T-cell (primary cell): Measurements from ENCODE around the gene RAPGEF3. TPM values are rescaled to one million over a fixed set of nuclear protein-coding genes. Genes with fewer than 3 reads are reported as not detected.

Experiments used
- ATAC-seq, 4 experiments: fragments of 200-7000 bp in 3 of 4; fragments of 150-1000 bp in 1 of 4; cut with Tn5 transposase; replicated peaks in 1 of 4; 1 replicate in 3 of 4; 2 replicates in 1 of 4; pipeline ENCODE4 v1.10.0; 2021; ENCODE audit warnings: moderate library complexity in 3 of 4, mild to moderate bottlenecking in 2 of 4, moderate number of reproducible peaks in 1 of 4
- CTCF ChIA-PET, 2 donors: fragments of 300-600 bp; sonication (Branson Sonifier 250); formaldehyde crosslinking; loops; one replicate each; lab custom pipeline; 2022; ENCODE audit warnings: antibody characterized with exemption in 2 of 2; lab: Charles Lee
- POLR2A ChIA-PET, 2 donors: fragments of 300-600 bp; sonication (Branson Sonifier 250); formaldehyde crosslinking; loops; one replicate each; lab custom pipeline; 2022; ENCODE audit warnings: antibody characterized with exemption in 2 of 2; lab: Charles Lee
- DNase-seq, 35 experiments: peaks; one replicate each; pipeline versions ENCODE4 v3.0.0 to v3.0.0-alpha.2; 2013 to 2023
- H3K27ac ChIP-seq: one replicate; pipeline ENCODE4 v1.5.1; 2013; ENCODE audit warnings: low read length
- H3K27me3 ChIP-seq, 2 experiments: replicated peaks in 1 of 2; 1 replicate in 1 of 2; 2 replicates in 1 of 2; pipeline versions ENCODE4 v1.6.1 to v1.7.0; 2013; ENCODE audit warnings: low read length in 1 of 2, mixed read lengths in 1 of 2; ENCODE audit not compliant: control insufficient read depth in 2 of 2, insufficient read depth in 2 of 2; ENCODE audit errors: extremely low read depth in 1 of 2
- H3K36me3 ChIP-seq, 2 donors: 1 replicate in 1 of 2; 2 replicates in 1 of 2; pipeline versions ENCODE4 v1.6.1 to v1.7.0; 2013; ENCODE audit warnings: low read length in 1 of 2; ENCODE audit not compliant: control insufficient read depth in 2 of 2, insufficient read depth in 1 of 2; ENCODE audit errors: extremely low read depth in 1 of 2
- H3K4me1 ChIP-seq, 2 experiments: 1 replicate in 1 of 2; 2 replicates in 1 of 2; pipeline versions ENCODE4 v1.6.1 to v1.7.0; 2013; ENCODE audit warnings: low read length in 2 of 2, mixed read lengths in 1 of 2; ENCODE audit not compliant: insufficient read depth in 2 of 2, control insufficient read depth in 1 of 2; ENCODE audit errors: extremely low read depth in 1 of 2
- H3K4me3 ChIP-seq, 2 donors: 1 replicate in 1 of 2; 2 replicates in 1 of 2; pipeline versions ENCODE4 v1.5.1 to v1.7.0; 2013; ENCODE audit warnings: mild to moderate bottlenecking in 2 of 2, low read length in 1 of 2, moderate library complexity in 1 of 2; ENCODE audit not compliant: control insufficient read depth in 1 of 2; ENCODE audit errors: extremely low read depth in 1 of 2
- H3K9me3 ChIP-seq: 2 replicates; pipeline ENCODE4 v1.7.0; 2013
- H3K27ac Mint-ChIP-seq, 2 donors: one replicate each; pipeline ENCODE4 v1.8.0; 2020 to 2021; ENCODE audit warnings: mild to moderate bottlenecking in 2 of 2, mixed read lengths in 2 of 2
- H3K27me3 Mint-ChIP-seq, 2 donors: one replicate each; pipeline ENCODE4 v1.8.0; 2021 to 2022; ENCODE audit warnings: mixed read lengths in 2 of 2
- H3K36me3 Mint-ChIP-seq: one replicate; pipeline ENCODE4 v1.8.0; 2021; ENCODE audit warnings: mixed read lengths
- H3K4me1 Mint-ChIP-seq, 3 donors: one replicate each; pipeline ENCODE4 v1.8.0; 2020 to 2022; ENCODE audit warnings: mixed read lengths in 3 of 3, mild to moderate bottlenecking in 1 of 3
- H3K4me3 Mint-ChIP-seq, 3 donors: one replicate each; pipeline ENCODE4 v1.8.0; 2020 to 2022; ENCODE audit warnings: mild to moderate bottlenecking in 3 of 3, mixed read lengths in 3 of 3, moderate library complexity in 3 of 3
- H3K9me3 Mint-ChIP-seq, 3 donors: one replicate each; pipeline ENCODE4 v1.8.0; 2020 to 2022; ENCODE audit warnings: mixed read lengths in 3 of 3
- WGBS: methylation state at CpG from one replicate; pipeline ENCODE4 v1.1.5; 2013; ENCODE audit warnings: missing lambda C conversion rate; ENCODE audit not compliant: insufficient coverage; 5-methylcytosine and 5-hydroxymethylcytosine counted together
- total RNA-seq, 35 experiments: library from RNA in 6 of 35; stranded (reverse) in 6 of 35; fragments of 120-200 nt in 1 of 35; gene quantifications; one replicate each; pipeline versions ENCODE4 v1.2.1 to v1.2.4 and lab custom pipeline; 2013 to 2026

Gene RAPGEF3
- total RNA-seq, 5 donors from 2014 or later (not counting 1 experiment from before 2014, with no cell fraction given), result 0.25 to 0.99 (median 0.82) TPM

DNA sequence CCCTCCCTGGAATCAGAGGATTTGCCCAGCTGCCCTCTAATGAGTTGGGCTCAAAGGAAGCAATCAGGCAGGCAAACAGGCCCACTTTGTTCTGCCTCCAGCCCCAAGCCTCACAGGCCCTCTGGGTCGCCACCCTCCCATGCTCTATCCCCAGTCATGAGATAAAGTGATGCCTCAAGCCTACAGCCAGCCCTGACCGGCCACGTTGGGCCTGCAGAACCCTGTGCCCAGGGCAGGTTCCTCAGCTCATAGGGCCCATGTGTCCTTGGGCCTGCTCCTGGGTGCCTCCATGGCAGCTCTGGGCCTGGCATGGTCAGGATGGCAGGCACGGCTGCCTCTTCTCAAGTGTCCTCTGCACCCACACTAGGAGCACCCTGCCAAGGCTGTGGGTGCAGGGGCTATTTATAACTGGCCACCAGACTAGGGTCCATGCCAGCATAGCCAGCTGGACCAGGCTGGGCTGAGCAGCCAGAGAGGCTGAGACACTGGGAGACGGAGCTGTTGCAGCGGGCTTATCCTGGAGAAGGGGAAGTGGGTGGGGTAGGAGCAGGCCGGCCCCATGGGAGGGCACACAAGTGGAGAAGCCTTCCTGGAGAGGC, 40.8 kb upstream of the RAPGEF3 start:
- no peak for ATAC-seq
- Mint-ChIP-seq H3K27ac (peak overlapping the region; percentile 19 to 72), H3K9me3 (no peaks in the 10 kb centered on the region), H3K36me3 (peaks cover 4% of the 10 kb centered on the region), H3K4me1 (peaks cover 56 to 58% (median 56%) of the 10 kb centered on the region in 3 donors), H3K27me3 (no peaks in the 10 kb centered on the region), H3K4me3 (no peak overlapping the region)
- Histone ChIP-seq H3K9me3 (no peaks in the 10 kb centered on the region), H3K27ac (no peak overlapping the region), H3K36me3 (peaks cover 16 to 70% of the 10 kb centered on the region in 2 donors), H3K27me3 (no peaks in the 10 kb centered on the region), H3K4me1 (peaks cover 32 to 70% of the 10 kb centered on the region in 2 experiments), H3K4me3 (no peak overlapping the region)
- WGBS, result 98% methylated on average over 6 of the region's 7 CpGs
- ChIA-PET POLR2A (no interaction called here), CTCF (interaction anchor here in 1 of 2 donors (1.8 kb wide), 1 partner anchor 20 kb away, joined by 3 read pairs; no protein-coding TSS in a partner anchor)
- no peak for DNase-seq

DNA sequence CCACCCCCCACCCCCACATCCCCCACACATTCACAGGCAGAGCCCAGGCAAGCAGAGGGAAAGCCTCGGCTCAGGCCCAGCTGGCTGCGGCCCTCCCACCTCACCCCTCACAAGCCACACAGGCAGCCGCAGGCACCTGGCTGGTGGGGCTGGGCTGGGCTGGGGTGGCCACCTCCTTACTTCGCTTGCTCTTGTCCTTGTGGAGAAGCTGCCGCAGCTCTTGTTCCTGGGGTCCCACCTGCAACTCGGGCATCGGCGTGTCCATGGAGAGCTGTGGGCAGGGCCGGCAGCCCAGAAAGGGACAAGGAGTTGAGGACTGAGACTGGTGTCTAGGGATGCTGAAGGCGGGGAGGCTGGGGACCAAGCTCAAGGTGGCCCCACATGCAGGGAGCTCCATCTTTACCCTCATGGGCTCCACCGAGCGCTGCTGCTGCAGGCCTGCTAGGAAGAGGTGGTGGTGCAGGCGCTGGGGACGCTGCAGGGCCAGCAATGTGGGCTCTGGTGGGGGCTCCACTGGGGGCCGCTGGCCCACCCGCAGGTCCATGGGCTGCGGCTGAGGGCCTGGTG, 39.8 kb upstream of the RAPGEF3 start:
- no peak overlapping the region for H3K4me3 ChIP-seq
- H3K4me1 Mint-ChIP-seq, result peaks cover 46 to 48% (median 47%) of the 10 kb centered on the region in 3 donors
- H3K27me3 Mint-ChIP-seq, result no peaks in the 10 kb centered on the region
- H3K9me3 ChIP-seq, result no peaks in the 10 kb centered on the region
- ChIA-PET POLR2A (interaction anchor here in 1 of 2 donors (0.6 kb wide), 1 partner anchor 1422 kb away, joined by 3 read pairs; no protein-coding TSS in a partner anchor), CTCF (interaction anchor here (0.5 to 2.8 kb wide), 8 partner anchors 10 to 1746 kb away, joined by 3 to 14 read pairs (median 4); no protein-coding TSS in a partner anchor)
- ATAC-seq, result no peak
- H3K36me3 ChIP-seq, result peaks cover 16 to 70% of the 10 kb centered on the region in 2 donors
- H3K27ac ChIP-seq, result no peak overlapping the region
- H3K4me1 ChIP-seq, result peaks cover 25 to 60% of the 10 kb centered on the region in 2 experiments
- H3K36me3 Mint-ChIP-seq, result peaks cover 13% of the 10 kb centered on the region
- H3K9me3 Mint-ChIP-seq, result no peaks in the 10 kb centered on the region
- 83% methylated on average over 10 of the region's 17 CpGs for WGBS
- no peak overlapping the region for H3K4me3 Mint-ChIP-seq
- no peaks in the 10 kb centered on the region for H3K27me3 ChIP-seq
- no peak for DNase-seq
- H3K27ac Mint-ChIP-seq, result no peak overlapping the region

DNA sequence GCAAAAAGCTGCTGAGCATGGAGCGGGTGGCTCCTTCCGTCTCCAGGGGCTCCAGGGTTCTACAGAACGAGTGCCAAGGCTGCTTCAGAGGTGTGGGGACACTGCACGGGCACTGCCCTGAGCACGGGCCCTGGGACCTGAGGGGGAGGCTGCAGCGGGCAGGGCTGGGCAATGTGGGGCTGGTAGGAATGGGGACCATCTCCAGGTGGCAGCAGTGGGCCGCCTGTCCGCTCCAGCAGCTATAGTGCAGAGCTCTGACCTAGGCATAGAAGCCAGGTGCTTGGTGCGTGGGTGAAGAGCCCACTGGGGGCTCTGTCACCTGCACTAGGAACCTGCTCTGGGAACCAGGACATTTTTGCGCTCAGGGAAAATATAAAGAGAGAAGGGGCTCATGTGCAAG, 38.8 kb upstream of the RAPGEF3 start:
- H3K4me1 ChIP-seq, result peaks cover 14 to 50% of the 10 kb centered on the region in 2 experiments
- no peaks in the 10 kb centered on the region for H3K9me3 ChIP-seq
- Mint-ChIP-seq H3K9me3 (no peaks in the 10 kb centered on the region), H3K27ac (peak overlapping the region; percentile 70 to 80), H3K27me3 (no peaks in the 10 kb centered on the region), H3K4me3 (peak overlapping the region in 1 of 3 donors; percentile 67), H3K36me3 (peaks cover 18% of the 10 kb centered on the region), H3K4me1 (peaks cover 36 to 37% (median 36%) of the 10 kb centered on the region in 3 donors)
- ChIA-PET POLR2A (no interaction called here), CTCF (interaction anchor here (0.6 to 2.8 kb wide), 7 partner anchors 11 to 79 kb away, joined by 4 to 14 read pairs (median 5); no protein-coding TSS in a partner anchor)
- WGBS, result 84% methylated on average over 10 of the region's 10 CpGs
- no peak overlapping the region for H3K4me3 ChIP-seq
- H3K27me3 ChIP-seq, result no peaks in the 10 kb centered on the region
- ATAC-seq (peak; percentile 63 to 88 (median 70)), DNase-seq (peak in 22 of 35 experiments; percentile 22 to 67 (median 41))
- H3K27ac ChIP-seq, result no peak overlapping the region
- H3K36me3 ChIP-seq, result peaks cover 16 to 76% of the 10 kb centered on the region in 2 donors

DNA sequence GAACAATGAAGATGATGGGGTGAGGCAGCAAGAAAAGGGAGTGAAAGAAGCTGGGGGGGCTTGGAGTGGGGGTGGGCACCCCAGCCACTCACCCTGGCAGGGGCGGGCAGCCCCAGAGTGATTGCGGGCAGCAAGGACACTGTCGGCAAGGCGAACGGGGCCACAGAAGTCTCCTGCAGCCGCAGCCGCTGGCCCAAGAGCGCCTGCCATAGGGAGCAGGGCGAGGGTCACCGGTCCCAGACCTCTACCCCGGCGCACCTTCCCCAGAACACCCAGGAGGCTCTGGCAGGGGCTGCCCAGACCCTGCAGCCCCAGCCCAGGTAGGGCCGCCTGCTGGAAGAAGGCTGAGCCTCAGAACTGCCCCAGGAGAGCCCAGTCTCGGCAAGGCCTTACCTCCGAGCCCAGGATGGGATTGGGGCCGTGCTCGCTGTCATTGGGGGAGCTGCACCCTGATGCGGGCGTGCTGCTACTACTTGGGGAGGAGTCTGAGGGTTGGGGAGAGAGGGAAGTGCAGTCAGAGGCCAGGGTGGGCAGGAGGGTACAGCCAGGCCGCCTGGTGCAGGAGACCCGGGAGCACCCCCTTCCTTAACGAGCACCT, 37.2 kb upstream of the RAPGEF3 start:
- DNase-seq (no peak), ATAC-seq (no peak)
- Mint-ChIP-seq H3K27me3 (no peaks in the 10 kb centered on the region), H3K27ac (no peak overlapping the region), H3K4me1 (peaks cover 21 to 22% (median 21%) of the 10 kb centered on the region in 3 donors), H3K4me3 (no peak overlapping the region), H3K9me3 (no peaks in the 10 kb centered on the region), H3K36me3 (peaks cover 24% of the 10 kb centered on the region)
- no peak overlapping the region for H3K4me3 ChIP-seq
- ChIA-PET CTCF (interaction anchor here in 1 of 2 donors (2.8 kb wide), 1 partner anchor 42 kb away, joined by 14 read pairs; no protein-coding TSS in a partner anchor), POLR2A (no interaction called here)
- no peak overlapping the region for H3K27ac ChIP-seq
- H3K36me3 ChIP-seq, result peaks cover 16 to 90% of the 10 kb centered on the region in 2 donors
- 93% methylated on average over 19 of the region's 22 CpGs for WGBS
- no peaks in the 10 kb centered on the region for H3K9me3 ChIP-seq
- H3K27me3 ChIP-seq, result no peaks in the 10 kb centered on the region
- H3K4me1 ChIP-seq, result peaks cover 5 to 36% of the 10 kb centered on the region in 2 experiments

DNA sequence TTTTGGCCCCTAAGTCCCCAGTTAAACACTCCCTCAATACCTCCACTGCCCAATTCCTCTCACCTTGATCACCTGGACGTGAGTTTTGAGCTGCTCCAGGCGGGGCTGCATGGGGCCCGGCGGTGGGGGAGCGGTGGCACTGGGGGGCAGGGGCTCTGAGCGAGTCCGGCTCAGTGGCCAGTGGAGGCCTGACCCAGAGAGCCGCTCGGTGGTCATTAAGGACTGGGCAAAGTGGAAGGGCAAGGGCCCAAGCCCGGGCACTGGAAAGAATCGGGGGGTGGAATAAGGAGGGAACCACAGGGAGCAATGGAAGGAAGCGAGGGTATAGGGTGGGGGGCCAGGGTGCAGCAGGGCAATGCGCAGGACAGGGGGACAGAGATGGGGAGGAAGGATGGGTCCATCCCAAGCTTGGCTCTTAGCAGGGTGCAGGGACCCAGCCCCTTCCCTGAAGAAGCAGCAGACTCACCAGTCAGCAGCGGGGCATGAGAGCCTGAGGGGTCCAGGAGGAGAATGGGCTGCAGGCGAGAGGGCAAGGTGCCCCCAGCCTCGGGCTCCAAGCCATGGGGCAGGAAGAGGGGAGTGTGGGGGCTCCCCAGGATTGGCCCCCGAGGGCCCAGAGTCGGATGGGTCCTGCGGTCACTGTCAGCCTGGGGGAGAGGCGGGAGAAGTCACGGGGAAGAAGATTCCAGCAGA, 36.6 kb upstream of the RAPGEF3 start:
- Mint-ChIP-seq H3K9me3 (no peaks in the 10 kb centered on the region), H3K36me3 (peaks cover 29% of the 10 kb centered on the region), H3K27ac (no peak overlapping the region), H3K4me3 (no peak overlapping the region), H3K4me1 (peaks cover 14 to 19% (median 15%) of the 10 kb centered on the region in 3 donors), H3K27me3 (no peaks in the 10 kb centered on the region)
- Histone ChIP-seq H3K4me1 (peaks cover 3 to 30% of the 10 kb centered on the region in 2 experiments), H3K9me3 (no peaks in the 10 kb centered on the region), H3K4me3 (no peak overlapping the region), H3K27me3 (no peaks in the 10 kb centered on the region), H3K36me3 (peaks cover 19 to 92% of the 10 kb centered on the region in 2 donors), H3K27ac (no peak overlapping the region)
- no peak for DNase-seq
- CTCF ChIA-PET, result no interaction called here
- WGBS, result 97% methylated on average over 16 of the region's 21 CpGs
- ATAC-seq, result no peak
- POLR2A ChIA-PET, result no interaction called here

DNA sequence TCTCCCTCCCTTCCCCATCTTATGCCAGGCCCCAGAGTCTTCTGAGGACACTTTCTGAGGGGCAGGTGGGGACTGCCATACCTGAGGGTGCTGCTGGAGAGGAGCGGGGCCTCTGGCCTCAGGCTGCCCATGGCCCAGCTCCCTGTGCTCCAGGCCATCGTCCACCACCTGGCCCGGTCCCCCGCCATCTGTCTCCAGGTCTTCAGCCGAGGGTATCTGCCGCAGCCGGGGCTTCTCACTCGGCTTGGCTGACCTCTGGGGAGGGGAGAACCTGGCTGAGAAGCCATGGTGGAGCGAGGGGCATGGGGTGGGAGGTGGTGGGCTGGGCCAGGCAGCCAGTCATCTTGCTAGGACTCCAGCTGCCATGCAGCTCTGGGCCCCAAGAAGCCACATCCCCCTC, 36.0 kb upstream of the RAPGEF3 start:
- H3K27ac ChIP-seq, result no peak overlapping the region
- no peak overlapping the region for H3K4me3 Mint-ChIP-seq
- DNase-seq, result no peak
- peaks cover 3 to 24% of the 10 kb centered on the region in 2 experiments for H3K4me1 ChIP-seq
- ChIA-PET POLR2A (no interaction called here), CTCF (no interaction called here)
- no peaks in the 10 kb centered on the region for H3K27me3 ChIP-seq
- peaks cover 12 to 17% (median 12%) of the 10 kb centered on the region in 3 donors for H3K4me1 Mint-ChIP-seq
- peak overlapping the region in 1 of 2 donors; percentile 48 for H3K27ac Mint-ChIP-seq
- ATAC-seq, result no peak
- no peaks in the 10 kb centered on the region for H3K9me3 ChIP-seq
- H3K27me3 Mint-ChIP-seq, result no peaks in the 10 kb centered on the region
- peaks cover 19 to 96% of the 10 kb centered on the region in 2 donors for H3K36me3 ChIP-seq
- H3K4me3 ChIP-seq, result no peak overlapping the region
- 97% methylated on average over 7 of the region's 9 CpGs for whole genome bisulfite sequencing
- peaks cover 29% of the 10 kb centered on the region for H3K36me3 Mint-ChIP-seq
- no peaks in the 10 kb centered on the region for H3K9me3 Mint-ChIP-seq
